ENCODE results near the gene TEPSIN.

The TEPSIN gene, protein sequence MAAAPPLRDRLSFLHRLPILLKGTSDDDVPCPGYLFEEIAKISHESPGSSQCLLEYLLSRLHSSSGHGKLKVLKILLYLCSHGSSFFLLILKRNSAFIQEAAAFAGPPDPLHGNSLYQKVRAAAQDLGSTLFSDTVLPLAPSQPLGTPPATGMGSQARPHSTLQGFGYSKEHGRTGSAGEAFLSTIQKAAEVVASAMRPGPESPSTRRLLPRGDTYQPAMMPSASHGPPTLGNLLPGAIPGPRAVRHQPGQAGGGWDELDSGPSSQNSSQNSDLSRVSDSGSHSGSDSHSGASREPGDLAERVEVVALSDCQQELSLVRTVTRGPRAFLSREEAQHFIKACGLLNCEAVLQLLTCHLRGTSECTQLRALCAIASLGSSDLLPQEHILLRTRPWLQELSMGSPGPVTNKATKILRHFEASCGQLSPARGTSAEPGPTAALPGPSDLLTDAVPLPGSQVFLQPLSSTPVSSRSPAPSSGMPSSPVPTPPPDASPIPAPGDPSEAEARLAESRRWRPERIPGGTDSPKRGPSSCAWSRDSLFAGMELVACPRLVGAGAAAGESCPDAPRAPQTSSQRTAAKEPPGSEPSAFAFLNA

DNA sequence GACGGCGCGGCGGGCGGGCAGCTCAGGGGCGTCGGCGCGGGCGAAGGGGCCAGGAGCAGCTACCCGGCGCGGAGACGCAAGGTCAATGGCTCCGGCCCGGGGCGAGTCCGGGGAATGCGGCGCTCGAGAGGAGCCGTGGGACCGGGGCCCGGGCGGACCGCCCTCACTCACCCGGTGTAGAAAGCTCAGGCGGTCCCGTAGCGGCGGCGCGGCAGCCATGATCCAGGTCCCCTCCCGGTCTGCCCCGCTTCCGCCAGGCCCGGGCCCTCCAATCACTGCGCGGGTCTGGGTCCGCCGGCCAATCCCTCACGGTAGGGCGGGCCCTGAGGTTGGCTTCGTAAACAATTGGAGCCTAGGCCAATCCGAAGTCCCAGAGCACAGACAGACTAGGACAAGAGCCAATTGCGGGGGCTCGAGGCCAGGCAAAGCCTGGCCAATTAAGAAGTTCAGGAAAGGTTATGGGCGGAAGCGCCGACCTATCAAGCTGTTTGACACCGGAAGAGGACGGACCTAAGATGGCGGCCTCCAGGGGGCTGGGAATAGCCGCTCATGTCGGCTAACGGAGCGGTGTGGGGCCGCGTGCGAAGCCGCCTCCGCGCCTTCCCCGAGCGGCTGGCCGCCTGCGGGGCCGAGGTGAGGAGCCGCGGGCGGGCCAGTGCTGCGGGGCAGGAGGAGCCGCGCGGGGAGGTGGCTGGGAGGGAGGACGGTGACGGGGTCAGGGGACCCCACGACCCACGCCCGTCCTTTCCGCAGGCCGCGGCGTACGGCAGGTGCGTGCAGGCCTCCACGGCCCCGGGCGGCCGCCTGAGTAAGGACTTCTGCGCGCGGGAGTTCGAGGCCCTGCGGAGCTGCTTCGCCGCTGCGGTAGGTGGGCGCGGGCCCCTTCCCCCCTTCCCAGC, at the start of gene TEPSIN, which contains the start of gene NDUFAF8:
TEPSIN (minus strand) TSS at position 241 of the 899 bp plus-strand sequence; CDS start at position 219, 22 bp downstream.
NDUFAF8 (plus strand) TSS at position 504 of the 899 bp plus-strand sequence; CDS start at position 550, 46 bp downstream.
- no peaks in the 10 kb centered on the region for H3K9me3 ChIP-seq
- no peaks in the 10 kb centered on the region for H3K27me3 ChIP-seq
- TF ChIP-seq Cebpa-rat (IDR thresholded peaks at IDR 0.05) = no peak
- peak within 1 kb of the TSS; percentile 99 for H3K4me2 ChIP-seq
- H3K4me3 ChIP-seq = peak within 1 kb of the TSS; percentile 99
- H3K9ac ChIP-seq = peak within 1 kb of the TSS; percentile 92
- peaks cover 44% of the 10 kb centered on the region for H3K4me1 ChIP-seq
- H3K27ac ChIP-seq = peak within 1 kb of the TSS; percentile 91
- H4K20me1 ChIP-seq = peaks cover 82% of the 10 kb centered on the region
- peaks cover 40% of the 10 kb centered on the region for H3K36me3 ChIP-seq

DNA sequence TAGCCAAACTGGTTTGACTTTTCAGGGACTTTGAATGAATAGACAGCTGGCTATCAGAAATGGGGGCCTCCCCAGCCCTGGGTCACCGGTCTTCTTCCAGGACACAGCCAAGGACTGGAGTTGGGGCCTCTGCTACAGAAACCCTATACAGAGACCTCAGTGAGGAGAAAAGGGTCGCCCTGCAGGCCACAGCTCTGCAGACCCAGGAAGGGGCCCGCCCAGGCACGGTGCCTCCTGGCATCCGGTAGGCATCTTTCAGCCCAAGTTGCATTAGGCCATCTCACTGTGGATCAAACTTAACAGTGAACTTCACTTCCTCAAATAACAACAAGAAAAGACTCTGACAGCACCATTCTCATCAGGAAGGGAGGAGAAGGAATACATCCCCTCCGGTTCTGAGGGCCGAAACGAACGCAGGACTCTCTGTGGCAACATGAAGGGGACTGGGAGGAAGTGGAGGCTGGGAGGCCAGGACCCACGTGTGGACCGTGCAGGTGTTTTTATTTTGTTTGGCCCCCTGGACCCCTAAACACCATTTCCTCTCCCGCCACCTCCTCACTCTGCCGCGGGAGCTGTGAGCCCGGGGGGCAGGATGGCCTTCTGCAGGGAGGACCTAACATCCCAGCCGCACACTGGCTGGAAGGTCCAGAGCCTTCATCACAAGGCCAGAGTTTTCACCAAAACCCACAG, 49.0 kb upstream of the TEPSIN start:
- Histone ChIP-seq H3K4me3 (peak overlapping the region; percentile 23), H3K27me3 (no peaks in the 10 kb centered on the region), H3K4me1 (peaks cover 76% of the 10 kb centered on the region), H3K9ac (peak overlapping the region; percentile 70), H3K4me2 (peak overlapping the region; percentile 95), H3K27ac (peak overlapping the region; percentile 92), H4K20me1 (peaks cover 32% of the 10 kb centered on the region), H3K9me3 (no peaks in the 10 kb centered on the region), H3K36me3 (peaks cover 47% of the 10 kb centered on the region)
- no peak for TF ChIP-seq Cebpa-rat (IDR thresholded peaks at IDR 0.05)

DNA sequence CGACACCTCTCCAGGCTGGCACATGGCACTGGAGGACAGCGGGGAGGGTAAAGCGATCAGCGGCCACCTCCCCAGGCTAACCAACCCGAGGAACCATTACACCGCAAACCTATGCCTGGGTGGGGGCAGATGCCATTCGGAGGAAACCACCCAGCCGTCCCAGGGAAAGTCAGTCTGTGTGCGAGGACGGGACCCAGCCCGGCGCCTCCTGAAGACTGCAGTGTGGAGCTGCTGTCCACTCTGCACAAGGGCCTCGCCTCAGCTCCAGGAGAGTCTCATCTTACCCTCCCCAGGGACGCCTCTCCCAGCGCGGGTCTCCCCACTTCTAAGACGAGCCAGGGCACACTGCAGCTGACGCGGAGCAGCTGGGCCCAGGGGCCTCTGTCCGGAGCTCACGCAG, 48.3 kb upstream of the TEPSIN start:
- Histone ChIP-seq H3K27ac (peak overlapping the region; percentile 92), H3K4me2 (peak overlapping the region; percentile 95), H3K27me3 (no peaks in the 10 kb centered on the region)

DNA sequence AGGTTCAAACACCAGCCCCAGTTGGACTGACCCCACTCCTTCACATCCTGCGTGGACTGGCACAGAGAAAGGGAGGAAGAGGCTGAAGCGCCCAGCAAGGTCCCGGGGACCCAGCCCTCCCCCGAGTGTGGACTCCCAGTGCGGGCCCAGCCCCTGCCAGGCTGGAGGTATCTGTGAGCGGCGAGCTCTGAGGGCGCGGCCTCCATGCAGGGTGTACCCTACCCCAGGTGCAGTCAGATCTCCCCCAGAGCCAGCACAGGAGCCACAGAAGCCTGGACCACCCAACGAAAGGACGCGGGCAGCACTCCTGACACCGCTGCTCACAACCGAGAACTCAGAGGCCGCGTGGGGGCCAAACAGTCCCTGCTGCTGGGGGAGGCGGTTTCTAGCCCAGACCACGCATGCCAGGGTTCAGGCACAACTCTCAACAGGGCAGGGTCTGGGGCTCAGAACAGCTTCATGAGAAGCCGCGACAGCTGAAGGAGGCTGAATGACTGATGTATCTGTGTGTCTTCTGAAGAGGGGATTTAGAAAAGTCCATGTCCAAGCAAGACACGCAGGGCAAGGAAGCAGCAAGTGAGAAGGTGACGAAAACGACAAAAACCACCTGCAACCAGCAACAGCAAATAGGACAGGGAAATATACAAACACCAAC, 47.8 kb upstream of the TEPSIN start:
- peak overlapping the region; percentile 92 for H3K27ac ChIP-seq

More for the DNA sequence above, 48.3 kb upstream of the TEPSIN start:
- no peak for TF ChIP-seq Cebpa-rat (IDR thresholded peaks at IDR 0.05)
- H3K4me1 ChIP-seq = peaks cover 71% of the 10 kb centered on the region
- peak overlapping the region; percentile 23 for H3K4me3 ChIP-seq
- peak overlapping the region; percentile 70 for H3K9ac ChIP-seq
- no peaks in the 10 kb centered on the region for H3K9me3 ChIP-seq
- H4K20me1 ChIP-seq = peaks cover 32% of the 10 kb centered on the region
- H3K36me3 ChIP-seq = peaks cover 54% of the 10 kb centered on the region

DNA sequence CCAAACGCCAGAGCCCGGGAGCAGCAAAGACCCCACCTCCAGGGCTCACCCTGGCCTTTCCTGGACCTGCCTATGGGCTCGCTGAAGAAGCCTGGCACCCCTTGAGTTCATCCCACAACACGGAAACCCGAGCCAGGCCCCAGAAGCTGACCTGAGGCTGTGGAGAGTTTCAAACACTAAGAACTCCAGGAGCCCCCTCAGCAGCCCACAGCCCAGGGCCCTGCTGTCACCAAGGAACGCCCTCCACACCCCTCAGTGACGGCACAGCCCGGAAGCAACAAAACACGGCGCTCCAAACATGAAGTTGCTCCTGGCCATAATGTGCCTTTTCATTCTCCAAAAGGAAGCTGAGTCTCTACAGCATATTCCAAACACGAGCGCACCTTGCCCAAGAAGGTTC, 47.0 kb upstream of the TEPSIN start:
- Histone ChIP-seq H3K36me3 (peaks cover 66% of the 10 kb centered on the region), H3K27me3 (no peaks in the 10 kb centered on the region), H3K4me3 (peak overlapping the region; percentile 68), H3K4me1 (peaks cover 63% of the 10 kb centered on the region), H4K20me1 (peaks cover 24% of the 10 kb centered on the region; the same call in 1 of the 2 replicates), H3K9me3 (no peaks in the 10 kb centered on the region), H3K4me2 (peak overlapping the region; percentile 95), H3K27ac (peak overlapping the region; percentile 92), H3K9ac (peak overlapping the region; percentile 81)
- no peak for TF ChIP-seq Cebpa-rat (IDR thresholded peaks at IDR 0.05)

More for the DNA sequence above, 47.8 kb upstream of the TEPSIN start:
- Histone ChIP-seq H3K4me3 (peak overlapping the region; percentile 68), H3K9me3 (no peaks in the 10 kb centered on the region), H3K4me1 (peaks cover 70% of the 10 kb centered on the region), H4K20me1 (peaks cover 31% of the 10 kb centered on the region), H3K27me3 (no peaks in the 10 kb centered on the region), H3K9ac (peak overlapping the region; percentile 70), H3K4me2 (peak overlapping the region; percentile 95), H3K36me3 (peaks cover 60% of the 10 kb centered on the region)
- no peak for TF ChIP-seq Cebpa-rat (IDR thresholded peaks at IDR 0.05)

DNA sequence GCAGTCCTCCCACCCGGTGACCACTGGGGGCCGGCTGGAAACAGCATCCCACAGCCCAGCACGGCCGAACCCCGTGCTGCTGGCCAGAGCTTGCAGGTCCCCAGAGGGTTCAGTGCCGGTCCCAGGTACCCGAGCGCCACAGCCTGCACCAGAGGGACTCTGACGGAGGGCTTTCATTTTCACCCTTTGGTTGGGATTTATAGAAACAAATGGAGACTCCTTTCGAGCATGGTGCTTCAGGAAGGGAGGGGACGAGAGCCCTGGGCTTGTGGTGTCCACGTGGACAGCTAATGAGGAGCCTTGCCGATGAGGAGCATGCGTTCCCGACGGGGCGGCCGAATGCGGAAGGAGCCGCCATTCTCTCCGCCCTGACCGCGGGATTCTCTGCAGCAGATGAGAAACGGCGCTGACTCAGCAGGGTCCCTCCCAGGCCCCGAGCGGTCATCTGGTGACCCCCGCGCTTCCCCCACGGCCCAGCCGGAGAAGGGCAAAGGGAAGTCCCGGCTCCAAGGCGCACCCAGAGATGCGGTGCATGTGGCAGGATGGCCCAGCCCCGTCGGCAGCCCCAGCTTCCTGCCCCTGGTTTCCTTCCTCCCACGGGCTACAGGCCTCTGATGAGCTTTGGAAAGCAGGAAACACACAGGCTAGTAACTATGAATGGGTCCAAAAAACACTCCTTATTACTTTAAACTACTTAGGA, 46.5 kb upstream of the TEPSIN start:
- peaks cover 63% of the 10 kb centered on the region for H3K4me1 ChIP-seq
- no peaks in the 10 kb centered on the region for H3K9me3 ChIP-seq
- peak overlapping the region; percentile 95 for H3K4me2 ChIP-seq
- peaks cover 66% of the 10 kb centered on the region for H3K36me3 ChIP-seq
- peaks cover 18% of the 10 kb centered on the region; the same call in 1 of the 2 replicates for H4K20me1 ChIP-seq
- no peaks in the 10 kb centered on the region for H3K27me3 ChIP-seq
- H3K27ac ChIP-seq = peak overlapping the region; percentile 92
- peak overlapping the region; percentile 81 for H3K9ac ChIP-seq
- no peak for TF ChIP-seq Cebpa-rat (IDR thresholded peaks at IDR 0.05)
- peak overlapping the region; percentile 68 for H3K4me3 ChIP-seq

DNA sequence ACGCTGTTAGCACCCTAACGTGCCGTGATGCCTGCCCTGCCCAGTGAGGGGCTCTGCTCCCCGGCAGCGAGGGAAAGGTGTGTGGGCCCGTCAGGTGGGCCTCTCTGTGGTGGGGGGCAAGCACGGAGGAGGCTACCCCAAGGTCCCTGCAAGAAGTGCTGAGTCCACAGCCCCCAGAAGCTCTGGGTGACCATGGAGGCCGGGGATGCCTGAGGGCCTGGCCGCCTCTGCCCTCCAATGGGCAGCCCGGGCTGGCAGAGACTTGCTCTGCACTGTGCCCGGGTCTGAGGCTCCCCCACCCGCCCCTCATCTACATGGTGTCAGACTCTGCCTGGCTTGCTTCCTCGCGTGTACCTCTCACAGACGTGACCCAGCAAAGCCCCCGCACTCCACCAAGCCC, 44.0 kb upstream of the TEPSIN start:
- H3K4me1 ChIP-seq = peaks cover 51% of the 10 kb centered on the region
- TF ChIP-seq Cebpa-rat (IDR thresholded peaks at IDR 0.05) = no peak
- no peak overlapping the region for H3K9ac ChIP-seq
- H3K27ac ChIP-seq = no peak overlapping the region
- no peaks in the 10 kb centered on the region for H3K27me3 ChIP-seq
- no peak overlapping the region for H3K4me2 ChIP-seq
- peaks cover 66% of the 10 kb centered on the region for H3K36me3 ChIP-seq
- H3K4me3 ChIP-seq = no peak overlapping the region
- H4K20me1 ChIP-seq = peaks cover 6% of the 10 kb centered on the region; the same call in 1 of the 2 replicates
- no peaks in the 10 kb centered on the region for H3K9me3 ChIP-seq

DNA sequence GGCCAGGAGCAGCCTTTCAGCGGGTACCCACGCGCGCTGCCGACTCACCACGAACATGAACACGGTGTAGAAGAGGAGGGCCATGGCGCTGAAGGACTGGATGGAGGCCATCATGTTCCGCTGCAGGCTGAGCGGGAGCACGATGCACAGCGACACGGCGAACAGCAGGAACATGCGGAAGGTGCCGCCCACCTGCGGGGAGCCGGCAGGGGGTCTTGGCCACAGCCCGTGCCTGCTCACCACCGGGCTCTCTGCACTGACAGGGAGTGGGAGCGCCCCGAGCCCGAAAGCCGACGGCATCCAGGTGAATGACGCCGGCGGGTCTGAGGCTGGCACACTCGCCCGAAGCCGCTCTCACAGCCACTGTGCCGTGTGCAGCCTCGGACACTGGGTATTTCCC, 43.3 kb upstream of the TEPSIN start:
- Histone ChIP-seq H3K9me3 (no peaks in the 10 kb centered on the region), H3K27me3 (no peaks in the 10 kb centered on the region), H3K4me1 (peaks cover 44% of the 10 kb centered on the region), H3K9ac (no peak overlapping the region), H4K20me1 (peaks cover 14% of the 10 kb centered on the region; the same call in 1 of the 2 replicates), H3K27ac (no peak overlapping the region), H3K36me3 (peaks cover 71% of the 10 kb centered on the region), H3K4me3 (no peak overlapping the region), H3K4me2 (no peak overlapping the region)
- TF ChIP-seq Cebpa-rat (IDR thresholded peaks at IDR 0.05) = no peak
